Amniotic epithelial cell (primary cell): ENCODE data around the gene MON2.

ENCODE experiments used
- DNase-seq: peaks from one replicate; pipeline ENCODE4 v3.0.0-alpha.2; 2010; ENCODE audit warnings: low read depth

The MON2 gene

GRCh38 chr12:62613081-62613480 is 146.5 kb downstream of the MON2 start:
- DNase-seq: no peak

GRCh38 chr12:62618319-62618718 is 151.7 kb downstream of the MON2 start:
- no peak for DNase-seq

GRCh38 chr12:62618930-62619329 is 152.3 kb downstream of the MON2 start:
- no peak for DNase-seq

GRCh38 chr12:62621101-62621638 is 154.5 kb downstream of the MON2 start:
- DNase-seq: no peak

GRCh38 chr12:62622177-62622576 is 155.6 kb downstream of the MON2 start:
- no peak for DNase-seq

DNA sequence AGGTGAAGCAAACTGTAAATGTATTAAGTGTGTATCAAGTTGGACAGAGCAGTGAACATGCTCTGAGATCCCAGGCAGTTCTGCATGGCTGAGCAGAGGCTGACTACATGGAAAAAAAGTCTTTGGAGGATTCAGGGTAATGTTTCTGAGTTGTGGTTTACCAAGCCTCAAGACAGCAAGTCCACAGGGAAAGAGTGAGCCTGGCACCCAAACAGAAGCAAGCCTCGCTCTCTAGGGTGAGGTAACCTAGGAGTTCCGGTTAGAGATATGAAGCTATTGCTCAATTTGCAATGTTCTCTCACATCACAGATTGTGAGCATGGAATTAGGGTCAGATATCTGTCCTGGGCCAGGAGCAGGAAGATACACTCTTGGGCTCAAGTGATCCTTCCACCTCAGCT is 158.6 kb downstream of the MON2 start:
- peak; percentile 98 for DNase-seq

DNA sequence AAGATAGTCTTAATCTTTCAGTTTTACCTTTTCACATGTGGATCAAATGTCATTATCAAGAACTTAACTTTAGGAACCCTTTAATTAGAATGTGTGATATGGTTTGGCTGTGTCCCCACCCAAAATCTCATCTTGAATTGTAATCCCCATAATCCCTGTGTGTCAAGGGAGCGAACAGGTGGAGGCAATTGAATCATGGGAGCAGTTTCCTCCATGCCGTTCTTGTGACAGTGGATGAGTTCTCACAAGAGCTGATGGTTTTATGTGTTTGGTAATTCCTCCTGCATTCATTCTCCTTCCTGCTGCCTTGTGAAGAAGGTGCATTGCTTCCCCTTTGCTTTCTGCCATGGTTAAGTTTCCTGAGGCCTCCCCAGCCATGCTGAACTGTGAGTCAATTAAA is 160.6 kb downstream of the MON2 start:
- no peak for DNase-seq

DNA sequence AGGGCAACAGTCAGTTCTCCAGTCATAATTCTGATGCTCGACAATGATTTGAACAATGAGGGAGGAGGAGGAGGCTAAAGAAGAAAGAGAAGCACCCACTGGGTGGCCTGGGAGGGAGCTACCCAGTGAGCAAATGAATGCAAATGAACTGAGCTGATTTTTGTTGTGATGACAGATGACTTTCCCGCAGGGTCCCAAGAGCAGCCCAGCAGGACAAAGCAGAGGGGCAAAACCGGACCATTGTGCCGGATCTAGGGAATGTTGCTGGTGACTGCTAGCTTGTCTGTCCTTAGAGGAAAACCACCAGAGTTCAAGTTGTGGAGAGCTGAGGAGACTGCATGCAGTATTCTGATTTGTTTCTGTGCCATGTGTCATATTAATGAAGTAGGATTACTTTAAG is 162.8 kb downstream of the MON2 start:
- no peak for DNase-seq

DNA sequence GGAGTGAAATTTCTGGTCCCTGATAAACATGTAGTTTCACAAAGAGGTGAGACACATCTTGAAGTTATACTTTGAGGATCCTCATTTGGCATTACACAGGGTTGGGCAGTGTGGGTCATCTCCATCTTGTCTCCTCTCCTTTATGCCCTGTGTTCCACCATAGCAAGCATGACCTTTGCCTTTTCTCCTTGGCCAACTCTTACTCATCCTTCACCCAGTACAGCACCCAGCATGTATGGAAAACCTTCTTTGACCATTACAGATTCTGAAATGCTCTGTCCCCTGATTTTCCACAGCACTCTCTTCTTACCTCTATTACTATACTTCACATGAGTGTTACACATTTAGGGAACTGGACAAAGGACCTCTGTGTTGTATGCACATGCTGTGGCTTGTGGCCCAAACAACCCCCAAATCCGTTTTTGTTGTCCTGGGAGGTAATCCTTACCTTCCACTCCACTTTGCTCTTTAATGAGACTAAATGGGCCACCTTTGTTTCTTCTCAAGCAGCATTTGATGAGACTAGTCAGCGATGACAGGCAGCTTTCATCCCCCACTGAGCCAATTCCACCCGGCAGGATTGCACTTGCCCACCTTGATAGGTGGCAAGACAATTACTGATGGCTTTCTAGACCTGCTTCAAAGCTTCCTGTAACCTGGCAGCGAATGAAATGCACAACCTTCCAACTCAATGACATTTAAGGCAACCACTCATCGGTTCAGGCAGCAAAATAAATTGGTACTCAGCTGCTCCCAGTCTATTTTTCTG is 163.5 kb downstream of the MON2 start:
- DNase-seq: no peak

- peak; percentile 79 for DNase-seq
Measured at GRCh38 chr12:62631471-62632410, 165.1 kb downstream of the MON2 start.

DNA sequence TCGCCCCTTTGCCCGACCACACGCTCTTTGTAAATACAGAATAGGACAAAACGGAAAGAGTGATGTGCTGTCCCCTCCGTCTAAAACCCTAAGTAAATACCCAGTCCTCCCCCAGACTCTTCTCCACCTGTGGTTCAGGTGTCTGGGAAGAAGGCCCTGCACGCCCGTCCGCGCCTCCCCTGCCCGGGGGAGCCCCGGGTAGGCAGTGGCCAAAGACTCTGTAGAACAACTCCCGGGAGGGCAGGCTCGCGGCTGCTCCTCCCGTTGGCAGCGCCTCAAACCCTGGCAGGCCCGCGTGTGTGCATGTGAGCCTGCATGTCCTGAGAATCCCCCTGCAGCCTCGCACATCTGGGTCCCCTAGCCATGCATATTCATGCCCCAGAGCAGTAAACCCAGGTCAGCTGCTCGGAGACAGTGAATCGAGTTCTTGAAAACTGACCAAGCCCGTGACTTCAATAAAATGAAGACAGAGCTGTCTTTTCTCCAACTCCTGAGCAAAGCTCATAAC is 165.8 kb downstream of the MON2 start:
- DNase-seq: no peak

- no peak for DNase-seq
Measured at GRCh38 chr12:62635649-62636048, 169.0 kb downstream of the MON2 start.

- no peak for DNase-seq
Measured at GRCh38 chr12:62637679-62638078, 171.1 kb downstream of the MON2 start.

DNA sequence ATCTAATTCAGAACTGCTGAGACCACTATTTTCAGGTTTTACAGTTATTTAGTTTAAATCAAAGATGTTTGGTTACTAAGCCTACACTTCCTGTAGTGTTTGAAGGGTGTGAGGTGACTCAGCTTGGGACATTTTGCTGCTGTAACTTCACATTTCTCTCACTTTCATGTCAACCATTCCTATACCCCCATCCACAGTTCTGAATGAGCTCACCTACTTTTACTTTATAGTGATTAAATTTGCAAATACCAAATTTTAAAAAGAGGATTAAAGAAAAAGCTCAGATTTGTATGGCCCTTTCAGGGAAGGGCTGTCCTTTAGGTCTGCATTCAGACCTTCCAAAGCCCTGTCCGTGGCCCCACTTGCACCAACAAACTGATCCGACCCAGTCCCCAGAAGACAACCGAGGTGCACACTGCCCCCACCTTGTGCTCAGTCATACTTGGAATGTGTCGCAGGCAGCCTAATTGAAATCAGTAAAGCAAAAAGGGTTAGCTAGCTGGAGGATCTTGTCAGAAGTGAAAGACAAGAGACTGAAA is 174.4 kb downstream of the MON2 start:
- peak; percentile 24 for DNase-seq

DNA sequence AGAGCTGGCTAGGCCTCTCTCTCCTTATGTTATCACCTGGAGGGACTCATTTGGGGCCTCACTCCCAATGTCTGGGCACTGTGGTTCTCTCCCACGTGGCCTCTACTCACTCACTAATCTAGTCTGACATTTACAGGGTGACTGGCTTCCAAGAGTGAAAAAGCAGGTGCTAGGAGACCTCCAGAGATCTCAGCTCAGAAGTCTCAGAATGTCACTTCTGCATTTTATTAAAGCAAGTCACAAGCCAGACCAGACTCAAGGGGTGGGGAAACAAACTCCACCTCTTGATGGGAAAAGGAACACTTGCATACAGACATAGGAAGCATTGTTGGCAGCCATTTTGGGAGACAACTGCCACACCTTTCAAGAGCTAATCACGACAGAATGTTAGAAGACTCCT is 175.9 kb downstream of the MON2 start:
- no peak for DNase-seq

DNA sequence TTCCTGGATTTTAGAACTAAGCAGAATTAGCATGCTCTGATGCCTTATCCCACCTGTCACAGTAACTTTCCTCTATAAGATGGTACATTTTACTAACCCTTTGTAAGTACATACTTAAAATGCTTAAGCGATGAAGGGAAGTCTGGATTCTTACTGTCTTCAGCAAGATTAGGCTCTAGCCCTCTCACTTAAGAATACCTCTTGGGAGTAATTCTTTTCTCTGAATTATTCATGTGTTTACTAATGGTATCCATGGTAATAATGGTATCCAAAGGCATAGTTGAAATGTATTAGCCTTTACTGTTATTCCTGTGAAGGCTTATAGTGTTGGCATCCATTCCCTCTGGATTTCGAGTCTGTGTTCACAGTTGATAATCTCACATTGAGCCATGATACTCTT is 176.9 kb downstream of the MON2 start:
- peak; percentile 32 for DNase-seq

GRCh38 chr12:62646566-62646965 is 179.9 kb downstream of the MON2 start:
- DNase-seq: no peak

- DNase-seq: no peak
Measured at GRCh38 chr12:62647586-62647985, 181.0 kb downstream of the MON2 start.

DNA sequence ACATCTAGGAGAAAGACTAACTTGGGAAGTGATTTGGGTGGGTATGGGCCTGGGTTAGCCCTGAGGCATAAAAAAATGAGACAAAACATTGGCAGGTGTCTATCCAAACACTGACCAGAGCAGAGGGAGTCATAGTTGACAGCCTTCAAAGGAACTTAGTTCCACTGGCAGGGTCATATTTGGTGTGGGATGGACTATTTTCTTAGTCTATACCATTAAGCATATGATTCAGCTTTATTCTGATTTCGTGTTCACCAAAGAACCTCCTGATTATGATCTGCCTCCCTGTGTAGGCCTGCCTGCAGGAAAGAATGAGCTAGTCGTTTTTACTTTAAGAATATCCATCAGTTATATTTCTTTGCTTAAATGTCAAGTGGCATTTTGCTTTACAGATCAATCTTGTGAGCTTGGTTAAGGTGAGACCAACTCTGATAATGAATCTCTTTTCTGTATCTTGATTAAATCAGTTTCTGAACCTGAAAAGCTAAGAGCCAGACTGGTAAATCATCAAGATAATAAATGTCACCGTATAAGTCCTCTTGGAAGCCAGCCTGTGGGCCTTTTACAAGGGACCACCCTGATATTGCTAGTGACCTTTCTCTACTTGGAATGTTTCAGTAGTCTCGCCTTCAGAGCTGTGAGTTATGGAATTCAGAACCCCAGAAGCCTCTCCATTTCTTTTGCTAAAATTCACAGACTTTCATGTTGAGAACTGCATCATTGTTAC is 182.9 kb downstream of the MON2 start:
- no peak for DNase-seq
